ENCODE measurements around the gene PCDH15.

Gene PCDH15

GRCh38 chr10:54667136-54667535 lies 133.9 kb downstream of the PCDH15 start:
- H3K79me2 ChIP-seq (ENCODE audit: insufficient read depth, low read length) = no peaks in the 10 kb centered on the region
- no peaks in the 10 kb centered on the region for H4K20me1 ChIP-seq (ENCODE audit: insufficient read depth, low read length)
- H3K9me3 ChIP-seq (ENCODE audit: insufficient read depth, low read length, severe bottlenecking) = no peaks in the 10 kb centered on the region
- H2AFZ ChIP-seq (ENCODE audit: low read depth, low read length) = no peak overlapping the region
- TF ChIP-seq CTCF (IDR thresholded peaks at IDR 0.05; ENCODE audit: borderline replicate concordance, extremely low read depth, low read length, poor library complexity, severe bottlenecking) (no peak), EZH2 (IDR thresholded peaks at IDR 0.05; ENCODE audit: borderline replicate concordance, low read depth, low read length, severe bottlenecking) (no peak)
- ATAC-seq (ENCODE audit: insufficient read depth, low read depth) (no peak), DNase-seq (no peak)
- no peak overlapping the region for H3K4me2 ChIP-seq (ENCODE audit: insufficient read depth, low read length)
- H3K36me3 ChIP-seq (ENCODE audit: insufficient read depth, low read length) = no peaks in the 10 kb centered on the region
- H3K4me3 ChIP-seq (ENCODE audit: low read depth in 1 of 2, low read length in 2 of 2) = no peak overlapping the region
- no peaks in the 10 kb centered on the region for H3K4me1 ChIP-seq (ENCODE audit: insufficient read depth, low read length)
- no peak overlapping the region for H3K27ac ChIP-seq (ENCODE audit: low read length)
- no peaks in the 10 kb centered on the region for H3K27me3 ChIP-seq (ENCODE audit: insufficient read depth, low read length, poor library complexity)
- no peak overlapping the region for H3K9ac ChIP-seq (ENCODE audit: low read depth, low read length)

- Histone ChIP-seq H3K27ac (ENCODE audit: low read length) (no peak overlapping the region), H3K27me3 (ENCODE audit: insufficient read depth, low read length, poor library complexity) (no peaks in the 10 kb centered on the region), H3K9me3 (ENCODE audit: insufficient read depth, low read length, severe bottlenecking) (no peaks in the 10 kb centered on the region), H2AFZ (ENCODE audit: low read depth, low read length) (no peak overlapping the region), H4K20me1 (ENCODE audit: insufficient read depth, low read length) (no peaks in the 10 kb centered on the region), H3K4me1 (ENCODE audit: insufficient read depth, low read length) (no peaks in the 10 kb centered on the region), H3K9ac (ENCODE audit: low read depth, low read length) (no peak overlapping the region), H3K79me2 (ENCODE audit: insufficient read depth, low read length) (no peaks in the 10 kb centered on the region), H3K36me3 (ENCODE audit: insufficient read depth, low read length) (no peaks in the 10 kb centered on the region), H3K4me3 (ENCODE audit: low read depth in 1 of 2, low read length in 2 of 2) (no peak overlapping the region), H3K4me2 (ENCODE audit: insufficient read depth, low read length) (no peak overlapping the region)
- ATAC-seq (ENCODE audit: insufficient read depth, low read depth) (no peak), DNase-seq (no peak)
- TF ChIP-seq CTCF (IDR thresholded peaks at IDR 0.05; ENCODE audit: borderline replicate concordance, extremely low read depth, low read length, poor library complexity, severe bottlenecking) (no peak), EZH2 (IDR thresholded peaks at IDR 0.05; ENCODE audit: borderline replicate concordance, low read depth, low read length, severe bottlenecking) (no peak)
Observed at GRCh38 chr10:54666192-54666591, 134.8 kb downstream of the PCDH15 start.

DNA sequence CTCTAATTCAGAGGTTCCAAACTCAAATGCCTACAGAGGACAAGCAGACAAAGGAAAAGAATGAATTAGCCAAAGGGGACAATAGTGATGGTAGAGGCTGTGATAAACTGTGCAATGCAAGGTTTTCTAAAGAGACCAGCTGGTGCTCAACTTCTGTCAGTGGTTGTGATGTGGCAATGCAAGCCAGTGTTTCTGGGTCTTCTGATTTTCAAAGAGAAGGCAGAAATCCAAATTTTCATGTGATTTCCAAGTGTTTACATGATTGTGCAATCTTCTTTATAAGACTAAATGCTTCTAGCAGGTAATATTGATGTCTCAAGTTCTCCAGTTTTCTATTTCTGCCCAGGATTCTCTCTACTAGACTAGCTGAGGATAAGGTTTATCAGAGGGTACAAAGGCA lies 135.9 kb downstream of the PCDH15 start:
- H3K9me3 ChIP-seq (ENCODE audit: insufficient read depth, low read length, severe bottlenecking) = no peaks in the 10 kb centered on the region
- ATAC-seq (ENCODE audit: insufficient read depth, low read depth) = no peak

More for the DNA sequence above, 135.9 kb downstream of the PCDH15 start:
- Histone ChIP-seq H3K36me3 (ENCODE audit: insufficient read depth, low read length) (no peaks in the 10 kb centered on the region), H3K27ac (ENCODE audit: low read length) (no peak overlapping the region), H3K27me3 (ENCODE audit: insufficient read depth, low read length, poor library complexity) (no peaks in the 10 kb centered on the region), H3K9ac (ENCODE audit: low read depth, low read length) (no peak overlapping the region), H4K20me1 (ENCODE audit: insufficient read depth, low read length) (no peaks in the 10 kb centered on the region), H3K4me3 (ENCODE audit: low read depth in 1 of 2, low read length in 2 of 2) (no peak overlapping the region), H3K4me1 (ENCODE audit: insufficient read depth, low read length) (no peaks in the 10 kb centered on the region), H3K79me2 (ENCODE audit: insufficient read depth, low read length) (no peaks in the 10 kb centered on the region), H3K4me2 (ENCODE audit: insufficient read depth, low read length) (no peak overlapping the region), H2AFZ (ENCODE audit: low read depth, low read length) (no peak overlapping the region)
- TF ChIP-seq EZH2 (IDR thresholded peaks at IDR 0.05; ENCODE audit: borderline replicate concordance, low read depth, low read length, severe bottlenecking) = no peak
- TF ChIP-seq CTCF (IDR thresholded peaks at IDR 0.05; ENCODE audit: borderline replicate concordance, extremely low read depth, low read length, poor library complexity, severe bottlenecking) = no peak
- DNase-seq = no peak

Data from DND-41 (cell line).